ENCODE measurements around the gene C5. TPM values are rescaled to one million over a fixed set of nuclear protein-coding genes. Genes with fewer than 3 reads are reported as not detected.

C5 gene
- total RNA-seq, 3 donors from 2014 or later (not counting 1 experiment from before 2014, with no cell fraction given) = 1.5 to 2.0 (median 1.5) TPM

- Histone ChIP-seq H3K4me3 (ENCODE audit: low read length) (no peak overlapping the region), H3K4me1 (ENCODE audit: control insufficient read depth, insufficient read depth, low read length) (no peaks in the 10 kb centered on the region), H3K27me3 (ENCODE audit: control insufficient read depth, insufficient read depth, low read length) (no peaks in the 10 kb centered on the region), H3K27ac (ENCODE audit: low read length) (no peak overlapping the region), H3K36me3 (ENCODE audit: control insufficient read depth, insufficient read depth, low read length) (no peaks in the 10 kb centered on the region), H3K9me3 (ENCODE audit: control insufficient read depth, insufficient read depth, low read length) (no peaks in the 10 kb centered on the region)
- Mint-ChIP-seq H3K27ac (no peak overlapping the region), H3K9me3 (no peaks in the 10 kb centered on the region), H3K36me3 (no peaks in the 10 kb centered on the region), H3K27me3 (ENCODE audit: low read depth in 2 of 2) (no peaks in the 10 kb centered on the region), H3K4me3 (no peak overlapping the region), H3K4me1 (no peaks in the 10 kb centered on the region)
- TF ChIP-seq CTCF (IDR thresholded peaks at IDR 0.05) = no peak
- DNase-seq = no peak
- no peak for ATAC-seq
- intact Hi-C loops (cut with micrococcal nuclease) = no loop called here
- WGBS (ENCODE audit: insufficient coverage) = 100% methylated on average over 2 of the region's 4 CpGs
Measured at GRCh38 chr9:120965344-120966012, 84.6 kb downstream of the C5 start.

GRCh38 chr9:120961936-120962335 lies 88.1 kb downstream of the C5 start:
- Histone ChIP-seq H3K9me3 (ENCODE audit: control insufficient read depth, insufficient read depth, low read length) (no peaks in the 10 kb centered on the region), H3K27me3 (ENCODE audit: control insufficient read depth, insufficient read depth, low read length) (no peaks in the 10 kb centered on the region), H3K27ac (ENCODE audit: low read length) (no peak overlapping the region), H3K36me3 (ENCODE audit: control insufficient read depth, insufficient read depth, low read length) (no peaks in the 10 kb centered on the region), H3K4me3 (ENCODE audit: low read length) (no peak overlapping the region), H3K4me1 (ENCODE audit: control insufficient read depth, insufficient read depth, low read length) (no peaks in the 10 kb centered on the region)
- no peaks in the 10 kb centered on the region for H3K27me3 Mint-ChIP-seq (ENCODE audit: low read depth in 2 of 2)
- H3K4me3 Mint-ChIP-seq = no peak overlapping the region
- H3K9me3 Mint-ChIP-seq = no peaks in the 10 kb centered on the region
- H3K27ac Mint-ChIP-seq = no peak overlapping the region
- intact Hi-C loops (cut with micrococcal nuclease) = no loop called here
- DNase-seq (no peak), ATAC-seq (no peak)
- 100% methylated on average over 3 of the region's 3 CpGs for WGBS (ENCODE audit: insufficient coverage)
- no peaks in the 10 kb centered on the region for H3K36me3 Mint-ChIP-seq
- no peaks in the 10 kb centered on the region for H3K4me1 Mint-ChIP-seq
- TF ChIP-seq CTCF (IDR thresholded peaks at IDR 0.05) = no peak

- Histone ChIP-seq H3K9me3 (ENCODE audit: control insufficient read depth, insufficient read depth, low read length) (no peaks in the 10 kb centered on the region), H3K4me3 (ENCODE audit: low read length) (no peak overlapping the region), H3K4me1 (ENCODE audit: control insufficient read depth, insufficient read depth, low read length) (no peaks in the 10 kb centered on the region), H3K36me3 (ENCODE audit: control insufficient read depth, insufficient read depth, low read length) (no peaks in the 10 kb centered on the region), H3K27me3 (ENCODE audit: control insufficient read depth, insufficient read depth, low read length) (no peaks in the 10 kb centered on the region), H3K27ac (ENCODE audit: low read length) (no peak overlapping the region)
- intact Hi-C loops (cut with micrococcal nuclease) = no loop called here
- no peaks in the 10 kb centered on the region for H3K36me3 Mint-ChIP-seq
- no CpG with 5 or more reads among the region's 1 CpG for WGBS (ENCODE audit: insufficient coverage)
- no peaks in the 10 kb centered on the region for H3K9me3 Mint-ChIP-seq
- TF ChIP-seq CTCF (IDR thresholded peaks at IDR 0.05) = no peak
- DNase-seq (no peak), ATAC-seq (no peak)
- H3K27ac Mint-ChIP-seq = no peak overlapping the region
- H3K4me3 Mint-ChIP-seq = no peak overlapping the region
- no peaks in the 10 kb centered on the region for H3K4me1 Mint-ChIP-seq
- H3K27me3 Mint-ChIP-seq (ENCODE audit: low read depth in 2 of 2) = no peaks in the 10 kb centered on the region
Measured at GRCh38 chr9:120960001-120960400, 90.1 kb downstream of the C5 start.

- Histone ChIP-seq H3K4me1 (ENCODE audit: control insufficient read depth, insufficient read depth, low read length) (no peaks in the 10 kb centered on the region), H3K4me3 (ENCODE audit: low read length) (no peak overlapping the region), H3K27ac (ENCODE audit: low read length) (no peak overlapping the region), H3K27me3 (ENCODE audit: control insufficient read depth, insufficient read depth, low read length) (no peaks in the 10 kb centered on the region), H3K9me3 (ENCODE audit: control insufficient read depth, insufficient read depth, low read length) (no peaks in the 10 kb centered on the region), H3K36me3 (ENCODE audit: control insufficient read depth, insufficient read depth, low read length) (no peaks in the 10 kb centered on the region)
- TF ChIP-seq CTCF (IDR thresholded peaks at IDR 0.05) = no peak
- no peaks in the 10 kb centered on the region for H3K9me3 Mint-ChIP-seq
- no peaks in the 10 kb centered on the region for H3K27me3 Mint-ChIP-seq (ENCODE audit: low read depth in 2 of 2)
- H3K27ac Mint-ChIP-seq = no peak overlapping the region
- no peaks in the 10 kb centered on the region for H3K36me3 Mint-ChIP-seq
- no CpG with 5 or more reads among the region's 3 CpGs for WGBS (ENCODE audit: insufficient coverage)
- ATAC-seq (no peak), DNase-seq (no peak)
- H3K4me1 Mint-ChIP-seq = no peaks in the 10 kb centered on the region
- H3K4me3 Mint-ChIP-seq = no peak overlapping the region
- intact Hi-C loops (cut with micrococcal nuclease) = no loop called here
Measured at GRCh38 chr9:120956862-120957261, 93.2 kb downstream of the C5 start.

Measured in natural killer cell (primary cell).